ENCODE data around the gene RTP3.

DNA sequence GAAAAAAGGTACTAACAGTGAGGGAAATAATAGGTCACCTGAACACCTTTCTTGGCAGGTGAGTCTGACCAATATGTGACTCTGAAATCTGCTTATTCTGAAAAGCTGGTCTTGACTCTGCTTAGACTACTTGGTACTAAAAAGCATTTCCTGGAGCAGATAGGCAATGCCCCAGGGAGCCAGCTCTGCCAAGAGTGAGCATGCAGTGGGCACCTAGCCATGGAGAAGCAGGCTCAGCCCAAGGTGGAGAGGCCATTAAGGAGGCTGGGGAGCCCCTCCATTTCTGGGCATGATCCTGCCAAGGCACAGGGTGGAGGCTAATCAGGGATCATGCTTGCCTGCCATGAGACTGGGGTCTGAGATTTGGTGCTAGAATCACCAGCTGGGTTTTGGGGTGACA is 31.5 kb upstream of the RTP3 start:
- TF ChIP-seq, protein P1, sequence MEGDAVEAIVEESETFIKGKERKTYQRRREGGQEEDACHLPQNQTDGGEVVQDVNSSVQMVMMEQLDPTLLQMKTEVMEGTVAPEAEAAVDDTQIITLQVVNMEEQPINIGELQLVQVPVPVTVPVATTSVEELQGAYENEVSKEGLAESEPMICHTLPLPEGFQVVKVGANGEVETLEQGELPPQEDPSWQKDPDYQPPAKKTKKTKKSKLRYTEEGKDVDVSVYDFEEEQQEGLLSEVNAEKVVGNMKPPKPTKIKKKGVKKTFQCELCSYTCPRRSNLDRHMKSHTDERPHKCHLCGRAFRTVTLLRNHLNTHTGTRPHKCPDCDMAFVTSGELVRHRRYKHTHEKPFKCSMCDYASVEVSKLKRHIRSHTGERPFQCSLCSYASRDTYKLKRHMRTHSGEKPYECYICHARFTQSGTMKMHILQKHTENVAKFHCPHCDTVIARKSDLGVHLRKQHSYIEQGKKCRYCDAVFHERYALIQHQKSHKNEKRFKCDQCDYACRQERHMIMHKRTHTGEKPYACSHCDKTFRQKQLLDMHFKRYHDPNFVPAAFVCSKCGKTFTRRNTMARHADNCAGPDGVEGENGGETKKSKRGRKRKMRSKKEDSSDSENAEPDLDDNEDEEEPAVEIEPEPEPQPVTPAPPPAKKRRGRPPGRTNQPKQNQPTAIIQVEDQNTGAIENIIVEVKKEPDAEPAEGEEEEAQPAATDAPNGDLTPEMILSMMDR (IDR thresholded peaks at IDR 0.05; ENCODE audit: poor library complexity, severe bottlenecking), result no peak
- TF ChIP-seq POLR2AphosphoS5 (IDR thresholded peaks at IDR 0.05) (no peak), EZH2 (IDR thresholded peaks at IDR 0.05; ENCODE audit: borderline replicate concordance, insufficient read depth, low read length, poor library complexity, severe bottlenecking) (no peak), EP300 (conservative IDR thresholded peaks at IDR 0.05; ENCODE audit: poor library complexity, severe bottlenecking) (no peak), RAD21 (conservative IDR thresholded peaks at IDR 0.05) (no peak), TAF1 (IDR thresholded peaks at IDR 0.05; ENCODE audit: low read depth) (no peak), SMC3 (conservative IDR thresholded peaks at IDR 0.05; ENCODE audit: poor library complexity) (no peak), MXI1 (conservative IDR thresholded peaks at IDR 0.05; ENCODE audit: poor library complexity, severe bottlenecking) (no peak)
- TF ChIP-seq, protein P2, sequence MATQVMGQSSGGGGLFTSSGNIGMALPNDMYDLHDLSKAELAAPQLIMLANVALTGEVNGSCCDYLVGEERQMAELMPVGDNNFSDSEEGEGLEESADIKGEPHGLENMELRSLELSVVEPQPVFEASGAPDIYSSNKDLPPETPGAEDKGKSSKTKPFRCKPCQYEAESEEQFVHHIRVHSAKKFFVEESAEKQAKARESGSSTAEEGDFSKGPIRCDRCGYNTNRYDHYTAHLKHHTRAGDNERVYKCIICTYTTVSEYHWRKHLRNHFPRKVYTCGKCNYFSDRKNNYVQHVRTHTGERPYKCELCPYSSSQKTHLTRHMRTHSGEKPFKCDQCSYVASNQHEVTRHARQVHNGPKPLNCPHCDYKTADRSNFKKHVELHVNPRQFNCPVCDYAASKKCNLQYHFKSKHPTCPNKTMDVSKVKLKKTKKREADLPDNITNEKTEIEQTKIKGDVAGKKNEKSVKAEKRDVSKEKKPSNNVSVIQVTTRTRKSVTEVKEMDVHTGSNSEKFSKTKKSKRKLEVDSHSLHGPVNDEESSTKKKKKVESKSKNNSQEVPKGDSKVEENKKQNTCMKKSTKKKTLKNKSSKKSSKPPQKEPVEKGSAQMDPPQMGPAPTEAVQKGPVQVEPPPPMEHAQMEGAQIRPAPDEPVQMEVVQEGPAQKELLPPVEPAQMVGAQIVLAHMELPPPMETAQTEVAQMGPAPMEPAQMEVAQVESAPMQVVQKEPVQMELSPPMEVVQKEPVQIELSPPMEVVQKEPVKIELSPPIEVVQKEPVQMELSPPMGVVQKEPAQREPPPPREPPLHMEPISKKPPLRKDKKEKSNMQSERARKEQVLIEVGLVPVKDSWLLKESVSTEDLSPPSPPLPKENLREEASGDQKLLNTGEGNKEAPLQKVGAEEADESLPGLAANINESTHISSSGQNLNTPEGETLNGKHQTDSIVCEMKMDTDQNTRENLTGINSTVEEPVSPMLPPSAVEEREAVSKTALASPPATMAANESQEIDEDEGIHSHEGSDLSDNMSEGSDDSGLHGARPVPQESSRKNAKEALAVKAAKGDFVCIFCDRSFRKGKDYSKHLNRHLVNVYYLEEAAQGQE (IDR thresholded peaks at IDR 0.05; ENCODE audit: borderline replicate concordance), result no peak

Measured in neural cell (in vitro differentiated cells).